ENCODE results near the gene MYO1H.

DNA sequence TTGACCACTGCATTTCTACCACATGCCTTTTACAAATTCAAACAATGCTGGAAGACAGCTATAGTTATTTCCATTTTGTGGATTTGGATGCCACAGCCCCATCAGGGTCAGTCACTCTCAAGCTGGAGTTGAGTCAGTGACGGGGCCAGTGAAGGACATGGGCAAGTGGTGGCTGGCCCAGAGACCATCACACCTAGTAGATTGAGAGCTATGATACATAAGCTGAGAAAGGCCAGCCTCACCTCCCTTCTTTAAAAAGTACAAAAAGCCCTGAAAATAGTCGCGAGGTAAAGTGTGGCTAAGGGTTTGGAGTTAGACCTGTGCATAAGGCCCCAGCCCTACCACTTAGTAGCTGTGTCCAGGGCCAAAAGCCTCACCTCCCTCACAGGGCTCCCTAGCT lies 125.3 kb downstream of the MYO1H start:
- TF ChIP-seq, protein P1, sequence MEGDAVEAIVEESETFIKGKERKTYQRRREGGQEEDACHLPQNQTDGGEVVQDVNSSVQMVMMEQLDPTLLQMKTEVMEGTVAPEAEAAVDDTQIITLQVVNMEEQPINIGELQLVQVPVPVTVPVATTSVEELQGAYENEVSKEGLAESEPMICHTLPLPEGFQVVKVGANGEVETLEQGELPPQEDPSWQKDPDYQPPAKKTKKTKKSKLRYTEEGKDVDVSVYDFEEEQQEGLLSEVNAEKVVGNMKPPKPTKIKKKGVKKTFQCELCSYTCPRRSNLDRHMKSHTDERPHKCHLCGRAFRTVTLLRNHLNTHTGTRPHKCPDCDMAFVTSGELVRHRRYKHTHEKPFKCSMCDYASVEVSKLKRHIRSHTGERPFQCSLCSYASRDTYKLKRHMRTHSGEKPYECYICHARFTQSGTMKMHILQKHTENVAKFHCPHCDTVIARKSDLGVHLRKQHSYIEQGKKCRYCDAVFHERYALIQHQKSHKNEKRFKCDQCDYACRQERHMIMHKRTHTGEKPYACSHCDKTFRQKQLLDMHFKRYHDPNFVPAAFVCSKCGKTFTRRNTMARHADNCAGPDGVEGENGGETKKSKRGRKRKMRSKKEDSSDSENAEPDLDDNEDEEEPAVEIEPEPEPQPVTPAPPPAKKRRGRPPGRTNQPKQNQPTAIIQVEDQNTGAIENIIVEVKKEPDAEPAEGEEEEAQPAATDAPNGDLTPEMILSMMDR (IDR thresholded peaks at IDR 0.05 in 4 of 5, conservative IDR thresholded peaks at IDR 0.05 in 1 of 5): no peak
- no peak for TF ChIP-seq POLR2A (IDR thresholded peaks at IDR 0.05)

Measured in gastrocnemius medialis (tissue), 4 donors.